Lower leg skin (tissue), 4 donors: Measurements from ENCODE around the gene SMOC1. TPM values are rescaled to one million over a fixed set of nuclear protein-coding genes. Genes with fewer than 3 reads are reported as not detected.

ENCODE experiments used
- DNase-seq, 2 donors: peaks; one replicate each; pipeline ENCODE4 v3.0.0-alpha.2; 2019; ENCODE audit warnings: low spot score in 2 of 2
- H3K4me3 ChIP-seq: fragments of 200-600 bp; sonication (generic); 2 replicates; pipeline ENCODE4 v1.5.1; 2017; ENCODE audit warnings: mild to moderate bottlenecking, low read depth; ENCODE audit not compliant: poor library complexity, severe bottlenecking
- POLR2A ChIP-seq, 2 donors: fragments of 450-650 bp; IDR thresholded peaks; one replicate each; pipeline ENCODE4 v1.6.1; 2016 to 2017; ENCODE audit warnings: antibody characterized with exemption in 2 of 2, mild to moderate bottlenecking in 1 of 2, moderate library complexity in 1 of 2
- WGBS, 2 donors: methylation state at CpG; one replicate each; pipeline ENCODE4 v1.1.5; 2018; 5-methylcytosine and 5-hydroxymethylcytosine counted together
- intact Hi-C: fragments of 100-400 bp; cut with DNase I; formaldehyde crosslinking; loops from one replicate; pipeline ENCODE4 v1.15.0; 2023; ENCODE audit warnings: low total_unique reads
- total RNA-seq, 4 donors: library from RNA; depleted of rRNA; stranded (reverse); fragments of >200 nt; gene quantifications; one replicate each; pipeline ENCODE4 v1.1.0, GENCODE V29; 2016
- TF ChIP-seq, protein P1 (sequence below), 3 donors: fragments of 450-650 bp; IDR thresholded peaks; one replicate each; pipeline ENCODE4 v1.5.1; 2016; ENCODE audit warnings: antibody characterized with exemption in 3 of 3, mild to moderate bottlenecking in 3 of 3, moderate library complexity in 2 of 3

Gene SMOC1
- total RNA-seq, 4 donors from 2014 or later: 1.1 to 5.4 (median 1.9) TPM

DNA sequence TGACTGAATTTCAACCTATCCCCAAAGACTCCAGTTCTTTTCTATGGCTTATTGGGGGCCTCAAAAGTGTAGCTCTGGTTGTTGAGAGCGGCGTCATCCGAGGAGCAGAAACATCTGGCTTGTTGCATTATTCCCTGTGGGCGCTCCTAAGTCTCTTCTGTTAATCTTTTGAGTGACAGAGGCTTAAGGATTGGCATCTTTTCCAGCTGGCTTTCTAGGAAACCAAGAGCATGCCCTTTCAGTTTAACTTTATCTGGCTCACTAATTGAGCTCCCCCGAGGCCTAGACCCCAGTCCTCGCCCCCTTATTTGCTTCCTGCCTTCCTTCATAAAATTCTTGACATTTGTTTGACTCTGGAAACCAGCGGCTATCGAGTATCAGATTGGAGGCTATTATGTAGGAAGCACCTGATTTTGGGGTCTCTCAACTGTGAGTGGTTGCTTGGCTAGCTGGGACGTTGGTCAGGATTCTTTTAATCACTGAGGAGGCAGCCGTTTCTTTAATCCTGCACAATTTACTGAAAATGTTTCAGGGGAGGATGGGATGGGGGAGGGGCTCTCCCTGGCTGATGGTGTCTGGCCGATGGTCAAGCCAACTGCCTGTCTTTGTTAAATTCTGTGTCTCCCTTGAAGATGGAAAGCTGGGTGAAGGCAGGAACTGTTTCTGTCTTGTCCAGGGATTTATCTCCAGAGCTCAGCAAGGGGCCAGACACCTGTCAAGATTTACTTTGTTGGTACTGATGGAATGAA lies 3.1 kb downstream of the SMOC1 start:
- DNase-seq: no peak
- intact Hi-C loops: no loop called here
- no peak overlapping the region for H3K4me3 ChIP-seq
- no peak for TF ChIP-seq POLR2A (IDR thresholded peaks at IDR 0.05)
- TF ChIP-seq, protein P1, sequence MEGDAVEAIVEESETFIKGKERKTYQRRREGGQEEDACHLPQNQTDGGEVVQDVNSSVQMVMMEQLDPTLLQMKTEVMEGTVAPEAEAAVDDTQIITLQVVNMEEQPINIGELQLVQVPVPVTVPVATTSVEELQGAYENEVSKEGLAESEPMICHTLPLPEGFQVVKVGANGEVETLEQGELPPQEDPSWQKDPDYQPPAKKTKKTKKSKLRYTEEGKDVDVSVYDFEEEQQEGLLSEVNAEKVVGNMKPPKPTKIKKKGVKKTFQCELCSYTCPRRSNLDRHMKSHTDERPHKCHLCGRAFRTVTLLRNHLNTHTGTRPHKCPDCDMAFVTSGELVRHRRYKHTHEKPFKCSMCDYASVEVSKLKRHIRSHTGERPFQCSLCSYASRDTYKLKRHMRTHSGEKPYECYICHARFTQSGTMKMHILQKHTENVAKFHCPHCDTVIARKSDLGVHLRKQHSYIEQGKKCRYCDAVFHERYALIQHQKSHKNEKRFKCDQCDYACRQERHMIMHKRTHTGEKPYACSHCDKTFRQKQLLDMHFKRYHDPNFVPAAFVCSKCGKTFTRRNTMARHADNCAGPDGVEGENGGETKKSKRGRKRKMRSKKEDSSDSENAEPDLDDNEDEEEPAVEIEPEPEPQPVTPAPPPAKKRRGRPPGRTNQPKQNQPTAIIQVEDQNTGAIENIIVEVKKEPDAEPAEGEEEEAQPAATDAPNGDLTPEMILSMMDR (IDR thresholded peaks at IDR 0.05): no peak
- 30 to 31% methylated on average over 11 of the region's 11 CpGs for WGBS, 2 donors

DNA sequence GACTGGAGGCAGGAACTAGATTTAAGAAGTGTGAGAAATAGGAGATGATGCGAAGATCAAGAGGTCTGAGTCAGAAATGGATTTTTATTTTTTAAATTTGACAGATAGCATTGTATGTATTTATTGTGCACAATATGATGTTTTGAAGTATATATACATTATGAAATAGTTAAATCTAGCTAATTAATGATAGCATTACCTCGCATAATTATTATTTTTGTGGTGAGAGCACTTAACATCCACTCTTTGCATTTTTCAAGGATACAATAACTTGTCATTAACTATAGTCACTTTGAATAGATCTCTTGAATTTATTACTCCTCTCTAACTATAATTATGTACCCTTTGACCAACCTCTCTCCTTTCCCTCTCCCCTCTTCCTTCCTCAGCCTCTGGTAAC lies 3.7 kb downstream of the SMOC1 start:
- intact Hi-C loops: no loop called here
- DNase-seq: no peak
- 78 to 83% methylated on average over 2 of the region's 2 CpGs for WGBS, 2 donors
- no peak for TF ChIP-seq POLR2A (IDR thresholded peaks at IDR 0.05)
- TF ChIP-seq, protein P1 (IDR thresholded peaks at IDR 0.05): no peak
- no peak overlapping the region for H3K4me3 ChIP-seq

DNA sequence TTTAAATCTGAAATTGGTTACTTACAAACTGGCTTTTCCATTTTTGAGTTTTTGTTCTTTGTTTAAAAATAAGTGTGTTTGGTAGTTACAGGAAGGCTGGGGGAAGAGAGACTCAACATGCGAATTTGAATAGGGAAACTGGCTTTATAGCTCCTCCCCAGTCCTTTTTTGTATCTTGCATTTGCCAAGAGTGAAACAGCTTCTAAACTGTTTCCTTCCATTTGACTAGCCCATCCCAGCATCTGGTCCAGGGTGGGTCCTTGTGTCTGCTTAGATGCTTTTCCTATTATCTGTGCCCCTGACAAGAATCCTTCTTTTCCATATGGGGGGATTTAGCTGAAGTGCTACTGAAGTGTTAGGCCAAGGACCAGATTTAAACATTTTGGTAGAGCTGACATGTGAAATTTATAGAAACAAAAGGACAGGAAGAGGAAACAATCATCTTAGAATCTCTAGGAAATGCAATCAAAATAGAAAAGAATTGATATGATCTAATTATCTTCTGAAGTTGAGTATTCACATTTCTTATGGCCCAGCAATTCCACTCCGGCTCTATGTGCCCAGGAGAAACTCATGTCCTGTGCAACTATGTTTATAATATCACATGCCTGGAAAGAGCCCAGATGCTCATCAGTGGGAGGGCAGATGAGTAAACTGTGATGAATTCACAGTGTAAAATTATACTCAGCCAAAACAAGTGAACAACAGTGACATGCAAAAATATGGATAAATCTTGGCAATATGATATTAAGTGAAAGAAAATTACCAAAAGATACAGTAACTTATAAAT lies 7.4 kb downstream of the SMOC1 start:
- H3K4me3 ChIP-seq: no peak overlapping the region
- intact Hi-C loops: no loop called here
- DNase-seq: no peak
- 55 to 68% methylated on average over 2 of the region's 2 CpGs for WGBS, 2 donors
- TF ChIP-seq POLR2A (IDR thresholded peaks at IDR 0.05): no peak
- TF ChIP-seq, protein P1 (IDR thresholded peaks at IDR 0.05): no peak

DNA sequence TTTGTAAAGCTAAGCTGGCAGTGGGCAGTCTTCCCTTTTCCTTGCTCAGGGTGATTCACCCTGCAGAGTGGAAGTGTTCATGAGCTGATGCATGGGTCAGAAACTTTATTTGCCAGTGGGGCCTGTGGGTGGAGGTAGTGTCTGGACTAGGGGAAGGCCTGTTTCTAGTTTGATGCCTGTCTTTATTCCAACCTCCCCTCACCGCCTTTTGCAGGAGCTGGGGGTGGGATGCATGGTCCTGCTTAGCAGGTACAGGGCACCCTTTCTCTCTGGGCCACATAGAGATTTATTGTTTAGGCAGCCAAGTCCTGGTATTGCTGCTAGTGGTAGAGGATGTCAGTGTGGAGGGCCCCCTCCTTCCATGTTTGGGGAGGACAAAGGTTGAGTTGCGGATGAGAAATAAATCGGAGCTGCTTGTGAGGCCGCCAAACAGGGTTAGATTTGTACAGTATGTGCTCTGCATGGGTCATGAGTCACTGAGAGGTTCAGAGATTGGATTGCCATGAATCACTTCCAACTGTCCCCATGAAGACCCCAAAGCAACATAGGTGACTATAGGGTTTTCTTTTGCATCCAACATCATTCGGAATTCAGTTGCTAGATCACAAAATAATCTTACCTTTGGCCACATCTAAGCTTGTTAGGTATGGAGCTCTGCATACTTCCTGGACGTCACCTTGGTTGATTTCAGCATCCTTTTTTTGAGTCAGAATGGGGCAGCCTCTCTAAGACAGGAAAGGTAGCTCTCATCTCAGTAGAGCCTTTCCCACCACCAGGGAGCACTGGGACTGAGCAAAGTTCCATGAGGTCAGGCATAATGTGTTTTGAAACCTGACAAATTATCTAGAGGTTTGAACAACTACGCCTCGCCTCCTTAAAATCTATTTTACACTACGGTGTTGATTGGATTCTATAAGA lies 8.8 kb downstream of the SMOC1 start:
- 82 to 87% methylated on average over 9 of the region's 9 CpGs for WGBS, 2 donors
- intact Hi-C loops: no loop called here
- no peak for DNase-seq
- no peak overlapping the region for H3K4me3 ChIP-seq
- no peak for TF ChIP-seq POLR2A (IDR thresholded peaks at IDR 0.05)
- TF ChIP-seq, protein P1 (IDR thresholded peaks at IDR 0.05): no peak

DNA sequence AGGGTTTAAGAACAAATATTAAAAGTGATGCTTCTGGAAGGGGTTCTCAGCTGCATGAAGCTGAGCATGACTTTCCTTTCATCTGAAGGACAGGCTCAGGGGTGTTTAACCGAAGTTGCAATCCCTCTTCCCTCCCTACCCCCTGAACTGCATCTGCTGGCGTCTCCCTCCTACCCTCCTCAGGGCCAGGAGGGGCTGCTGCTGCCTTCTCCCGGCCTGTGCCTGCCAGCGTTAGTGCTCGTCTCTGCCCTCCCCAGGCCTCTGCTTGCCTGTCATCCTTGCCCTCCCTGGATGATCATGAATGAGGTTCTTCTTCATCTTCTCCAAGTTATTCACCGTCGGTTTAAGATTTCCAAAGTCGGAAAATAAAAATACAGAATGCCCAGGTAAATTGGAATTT lies 12.2 kb downstream of the SMOC1 start:
- no peak for TF ChIP-seq POLR2A (IDR thresholded peaks at IDR 0.05)
- TF ChIP-seq, protein P1 (IDR thresholded peaks at IDR 0.05): no peak
- intact Hi-C loops: no loop called here
- H3K4me3 ChIP-seq: no peak overlapping the region
- DNase-seq: no peak
- 43 to 55% methylated on average over 8 of the region's 8 CpGs for WGBS, 2 donors
